H1 (cell line): ENCODE data around the gene GNG13. TPM values are rescaled to one million over a fixed set of nuclear protein-coding genes. Genes with fewer than 3 reads are reported as not detected.

ENCODE experiments used
- CHD7 ChIP-seq: fragments of 300-600 bp; sonication (generic); IDR thresholded peaks from 2 replicates; pipeline ENCODE4 v1.7.1; 2012; ENCODE audit warnings: low read length, moderate library complexity, mild to moderate bottlenecking, inconsistent platforms; ENCODE audit not compliant: insufficient replicate concordance
- FOSL1 ChIP-seq: IDR thresholded peaks from 2 replicates; pipeline ENCODE4 v1.6.1; 2011; ENCODE audit warnings: mild to moderate bottlenecking, low read depth, low read length, moderate library complexity; ENCODE audit not compliant: insufficient read depth
- POU5F1 ChIP-seq: IDR thresholded peaks from 2 replicates; pipeline ENCODE4 v1.6.1; 2011; ENCODE audit warnings: low read depth, mild to moderate bottlenecking, low read length, moderate library complexity
- RAD21 ChIP-seq, 2 experiments: IDR thresholded peaks in 1 of 2; conservative IDR thresholded peaks in 1 of 2; 2 replicates each; pipeline ENCODE4 v1.6.1; 2011; ENCODE audit warnings: low read depth in 2 of 2, low read length in 2 of 2, improper control_type of control experiment in 1 of 2, inconsistent platforms in 1 of 2, mild to moderate bottlenecking in 1 of 2, moderate library complexity in 1 of 2
- SP2 ChIP-seq: IDR thresholded peaks from 2 replicates; pipeline ENCODE4 v1.6.1; 2012; ENCODE audit warnings: mild to moderate bottlenecking, low read length, inconsistent platforms
- SUZ12 ChIP-seq: fragments of 200-600 bp; sonication (generic); IDR thresholded peaks from 2 replicates; pipeline ENCODE4 v1.6.1; 2012; ENCODE audit warnings: mild to moderate bottlenecking, inconsistent platforms, low read length, moderate library complexity, mixed read lengths
- polyA plus RNA-seq, 7 experiments: library from polyadenylated mRNA; depleted of rRNA in 3 of 7; stranded (reverse) in 5 of 7; unstranded in 2 of 7; fragments of >200 nt in 5 of 7; fragments of 200-250 nt in 2 of 7; gene quantifications; 1 replicate in 5 of 7; 2 replicates in 1 of 7; 4 replicates in 1 of 7; pipeline versions ENCODE4 v1.2.1 to v1.2.3, GENCODE V29; 2011 to 2013; ENCODE audit warnings: missing spikeins in 2 of 7, mixed read lengths in 2 of 7
- total RNA-seq: library from RNA; stranded (reverse); fragmentation: NEBNext Ultra II Directional; extraction: Animal tissue kit (Norgen Biotek cat#: 25700); gene quantifications from 2 replicates; pipeline ENCODE4 v1.2.1, GENCODE V29; 2021
- TF ChIP-seq, protein P1 (sequence below): IDR thresholded peaks from 2 replicates; pipeline ENCODE4 v1.6.1; 2012; ENCODE audit warnings: low read length, inconsistent platforms

Gene GNG13
- total and polyA plus RNA-seq, 2 of the 8 experiments (the other 6 are each of a cell fraction or from before 2014, with no cell fraction given), result not detected

DNA sequence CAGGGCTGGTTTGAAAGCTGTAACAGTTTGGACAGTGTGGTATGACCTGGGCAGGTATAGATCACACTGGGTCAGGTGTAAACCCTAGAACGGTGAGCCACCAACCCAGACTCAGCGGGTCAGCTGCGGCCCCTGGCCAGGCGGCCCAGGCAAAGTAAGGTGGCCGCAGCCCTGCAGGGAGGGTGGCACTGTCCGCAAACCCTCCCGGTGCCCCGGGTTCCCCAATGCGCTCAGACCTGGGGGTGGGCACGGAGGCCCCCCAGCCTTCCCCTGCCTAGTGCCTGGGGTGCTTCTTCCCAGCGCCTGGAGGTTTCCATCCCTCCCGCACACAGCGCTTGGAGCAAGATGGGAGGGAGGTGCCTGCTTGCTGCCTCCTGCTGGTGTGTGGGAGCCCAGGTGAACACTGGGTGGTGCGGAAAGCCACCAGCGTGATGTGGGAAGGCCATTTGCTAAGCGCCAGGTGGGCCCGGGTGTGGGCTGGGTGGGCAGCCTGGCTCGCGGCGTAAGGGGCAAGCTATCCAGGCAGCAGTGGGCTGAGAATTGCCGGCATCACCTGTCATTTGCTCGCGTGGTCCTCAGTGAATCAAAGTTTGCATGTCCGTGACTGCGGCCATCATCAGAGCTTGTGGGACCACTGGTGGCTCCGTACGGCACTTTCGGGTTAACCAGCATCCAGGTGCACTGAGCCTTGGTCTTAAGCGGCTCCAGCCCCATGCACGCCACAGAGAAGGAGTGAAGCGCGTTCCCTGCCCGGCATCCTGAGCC, 47.3 kb upstream of the GNG13 start (continued):
- no peak for TF ChIP-seq CHD7
- TF ChIP-seq FOSL1, result no peak
- TF ChIP-seq, protein P1, sequence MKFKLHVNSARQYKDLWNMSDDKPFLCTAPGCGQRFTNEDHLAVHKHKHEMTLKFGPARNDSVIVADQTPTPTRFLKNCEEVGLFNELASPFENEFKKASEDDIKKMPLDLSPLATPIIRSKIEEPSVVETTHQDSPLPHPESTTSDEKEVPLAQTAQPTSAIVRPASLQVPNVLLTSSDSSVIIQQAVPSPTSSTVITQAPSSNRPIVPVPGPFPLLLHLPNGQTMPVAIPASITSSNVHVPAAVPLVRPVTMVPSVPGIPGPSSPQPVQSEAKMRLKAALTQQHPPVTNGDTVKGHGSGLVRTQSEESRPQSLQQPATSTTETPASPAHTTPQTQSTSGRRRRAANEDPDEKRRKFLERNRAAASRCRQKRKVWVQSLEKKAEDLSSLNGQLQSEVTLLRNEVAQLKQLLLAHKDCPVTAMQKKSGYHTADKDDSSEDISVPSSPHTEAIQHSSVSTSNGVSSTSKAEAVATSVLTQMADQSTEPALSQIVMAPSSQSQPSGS, result no peak
- TF ChIP-seq RAD21 (IDR thresholded peaks at IDR 0.05 in 1 of 2, conservative IDR thresholded peaks at IDR 0.05 in 1 of 2; ENCODE audit: low read depth in 2 of 2, low read length in 2 of 2), result no peak
- TF ChIP-seq SUZ12, result no peak
- TF ChIP-seq POU5F1, result no peak
- no peak for TF ChIP-seq SP2
